OCI-LY7 (cell line): ENCODE results near the gene ZNF280A.
"Not testable (repeated sequence)": the region's sequence is repeated elsewhere in the genome, so short reads cannot be mapped to it uniquely, and the experiment has no call there.

Experiments
- CTCF ChIP-seq: fragments of 200-600 bp; sonication (generic); conservative IDR thresholded peaks from 2 replicates; pipeline ENCODE4 v1.5.1; 2014; ENCODE audit warnings: mild to moderate bottlenecking, antibody characterized with exemption, low read length, moderate library complexity, mixed read lengths
- EZH2phosphoT487 ChIP-seq: fragments of 200-600 bp; sonication (generic); IDR thresholded peaks from 2 replicates; pipeline ENCODE4 v1.6.1; 2018; ENCODE audit warnings: low read depth, borderline replicate concordance, mild to moderate bottlenecking, mixed run types, antibody characterized with exemption, low read length, moderate library complexity, mixed read lengths

- not testable (repeated sequence) for TF ChIP-seq CTCF, EZH2phosphoT487
Observed at GRCh38 chr22:22471104-22471503, 49.0 kb downstream of the ZNF280A start.
